H9 (cell line): ENCODE data around the gene RAB22A. TPM values are rescaled to one million over a fixed set of nuclear protein-coding genes. Genes with fewer than 3 reads are reported as not detected.

ENCODE experiments used
- DNase-seq: peaks from one replicate; pipeline ENCODE4 v3.0.0-alpha.2; 2017
- H2AFZ ChIP-seq: one replicate; pipeline ENCODE4 v1.6.1; 2013; ENCODE audit warnings: mild to moderate bottlenecking, low read length, control low read depth, moderate library complexity
- H2AK5ac ChIP-seq: 2 replicates; pipeline ENCODE4 v1.6.1; 2013; ENCODE audit warnings: low read length, control low read depth, mixed read lengths; ENCODE audit not compliant: insufficient read length
- H2BK120ac ChIP-seq: one replicate; pipeline ENCODE4 v1.6.1; 2013; ENCODE audit warnings: low read depth, mild to moderate bottlenecking, low read length, control low read depth, inconsistent platforms; ENCODE audit not compliant: poor library complexity, severe bottlenecking
- H2BK12ac ChIP-seq: 2 replicates; pipeline ENCODE4 v1.6.1; 2013; ENCODE audit warnings: low read length, control low read depth, mixed read lengths, low read depth; ENCODE audit not compliant: insufficient read length
- H2BK15ac ChIP-seq: 2 replicates; pipeline ENCODE4 v1.6.1; 2013; ENCODE audit warnings: low read depth, low read length, control low read depth
- H2BK20ac ChIP-seq: one replicate; pipeline ENCODE4 v1.6.1; 2013; ENCODE audit warnings: low read depth, mild to moderate bottlenecking, low read length, control low read depth, inconsistent platforms; ENCODE audit not compliant: poor library complexity, severe bottlenecking
- H2BK5ac ChIP-seq: 2 replicates; pipeline ENCODE4 v1.6.1; 2013; ENCODE audit warnings: low read length, control low read depth, mixed read lengths; ENCODE audit not compliant: insufficient read length
- H3K14ac ChIP-seq: 2 replicates; pipeline ENCODE4 v1.6.1; 2013; ENCODE audit warnings: low read length, control low read depth; ENCODE audit not compliant: insufficient read depth
- H3K18ac ChIP-seq: 2 replicates; pipeline ENCODE4 v1.6.1; 2013; ENCODE audit warnings: low read depth, mild to moderate bottlenecking, mixed read lengths, low read length, control low read depth; ENCODE audit not compliant: insufficient read length
- H3K23ac ChIP-seq: 2 replicates; pipeline ENCODE4 v1.6.1; 2013; ENCODE audit warnings: low read length, control low read depth, mixed read lengths, low read depth; ENCODE audit not compliant: insufficient read length
- H3K23me2 ChIP-seq: 2 replicates; pipeline ENCODE4 v1.6.1; 2013; ENCODE audit warnings: low read depth, mild to moderate bottlenecking, mixed read lengths, low read length, control low read depth; ENCODE audit not compliant: insufficient read length, poor library complexity, severe bottlenecking
- H3K27ac ChIP-seq: 2 replicates; pipeline ENCODE4 v1.5.1; 2013; ENCODE audit warnings: low read length, control low read depth, mixed read lengths, low read depth; ENCODE audit not compliant: insufficient read length
- H3K27me3 ChIP-seq: 2 replicates; pipeline ENCODE4 v1.6.1; 2013; ENCODE audit warnings: low read length, control low read depth, inconsistent platforms; ENCODE audit not compliant: insufficient read depth
- H3K4ac ChIP-seq: 2 replicates; pipeline ENCODE4 v1.6.1; 2013; ENCODE audit warnings: low read depth, mild to moderate bottlenecking, control low read depth, inconsistent platforms, low read length, moderate library complexity
- H3K4me1 ChIP-seq: 2 replicates; pipeline ENCODE4 v1.6.1; 2013; ENCODE audit warnings: low read length, control low read depth, inconsistent platforms; ENCODE audit not compliant: insufficient read depth
- H3K4me2 ChIP-seq: 2 replicates; pipeline ENCODE4 v1.6.1; 2013; ENCODE audit warnings: low read length, control low read depth, mixed read lengths; ENCODE audit not compliant: insufficient read length, insufficient read depth
- H3K56ac ChIP-seq: 2 replicates; pipeline ENCODE4 v1.6.1; 2013; ENCODE audit warnings: low read depth, mild to moderate bottlenecking, mixed read lengths, low read length, control low read depth; ENCODE audit not compliant: insufficient read length
- H3K79me1 ChIP-seq: 2 replicates; pipeline ENCODE4 v1.6.1; 2013; ENCODE audit warnings: low read depth, mild to moderate bottlenecking, moderate library complexity, low read length, control low read depth, inconsistent platforms; ENCODE audit not compliant: insufficient read depth, poor library complexity, severe bottlenecking
- H3K79me2 ChIP-seq: 2 replicates; pipeline ENCODE4 v1.6.1; 2013; ENCODE audit warnings: low read length, control low read depth, inconsistent platforms; ENCODE audit not compliant: insufficient read depth
- H3K9ac ChIP-seq: 2 replicates; pipeline ENCODE4 v1.6.1; 2013; ENCODE audit warnings: low read length, control low read depth, mixed read lengths; ENCODE audit not compliant: insufficient read length; ENCODE audit errors: extremely low read depth
- H3K9me3 ChIP-seq: one replicate; pipeline ENCODE4 v1.6.1; 2013; ENCODE audit warnings: low read depth, low read length, inconsistent platforms; ENCODE audit not compliant: control insufficient read depth
- H3T11ph ChIP-seq: one replicate; pipeline ENCODE4 v1.6.1; 2013; ENCODE audit warnings: mild to moderate bottlenecking, low read length, control low read depth, inconsistent platforms
- H4K20me1 ChIP-seq: one replicate; pipeline ENCODE4 v1.6.1; 2013; ENCODE audit not compliant: control insufficient read depth, insufficient read length, insufficient read depth
- H4K5ac ChIP-seq: 2 replicates; pipeline ENCODE4 v1.6.1; 2013; ENCODE audit warnings: low read depth, mild to moderate bottlenecking, mixed read lengths, low read length, control low read depth; ENCODE audit not compliant: insufficient read length
- H4K8ac ChIP-seq: replicated peaks from 2 replicates; pipeline ENCODE4 v1.6.1; 2013; ENCODE audit warnings: low read length, control low read depth, mixed read lengths, low read depth; ENCODE audit not compliant: insufficient read length
- H4K91ac ChIP-seq: 2 replicates; pipeline ENCODE4 v1.6.1; 2013; ENCODE audit warnings: low read depth, mild to moderate bottlenecking, moderate library complexity, mixed read lengths, low read length, control low read depth; ENCODE audit not compliant: insufficient read length
- H3K27ac Mint-ChIP-seq, 3 experiments: 2 replicates in 2 of 3; 3 replicates in 1 of 3; pipeline ENCODE4 v1.8.0; 2020 to 2021; ENCODE audit warnings: mixed read lengths in 3 of 3, mild to moderate bottlenecking in 1 of 3, moderate library complexity in 1 of 3
- H3K27me3 Mint-ChIP-seq: 2 replicates; pipeline ENCODE4 v1.8.0; 2021; ENCODE audit warnings: low read depth, mild to moderate bottlenecking, moderate library complexity, mixed read lengths
- H3K36me3 Mint-ChIP-seq, 3 experiments: 2 replicates in 2 of 3; 3 replicates in 1 of 3; pipeline ENCODE4 v1.8.0; 2020 to 2021; ENCODE audit warnings: low read depth in 3 of 3, mixed read lengths in 3 of 3; ENCODE audit not compliant: insufficient read depth in 1 of 3
- H3K4me1 Mint-ChIP-seq, 2 experiments: 2 replicates each; pipeline ENCODE4 v1.8.0; 2020; ENCODE audit warnings: mixed read lengths in 2 of 2
- H3K4me3 Mint-ChIP-seq, 2 experiments: 2 replicates in 1 of 2; 3 replicates in 1 of 2; pipeline ENCODE4 v1.8.0; 2020 to 2021; ENCODE audit warnings: mild to moderate bottlenecking in 2 of 2, mixed read lengths in 2 of 2, moderate library complexity in 1 of 2
- H3K9me3 Mint-ChIP-seq, 2 experiments: 2 replicates in 1 of 2; 3 replicates in 1 of 2; pipeline ENCODE4 v1.8.0; 2020; ENCODE audit warnings: mild to moderate bottlenecking in 2 of 2, mixed read lengths in 2 of 2, moderate library complexity in 1 of 2
- WGBS: extraction: QIAGEN DNeasy Blood & Tissue Kit; methylation state at CpG from one replicate; pipeline ENCODE4 v1.1.7; 2013; ENCODE audit warnings: missing lambda C conversion rate, low lambda C conversion rate, mixed read lengths; ENCODE audit not compliant: insufficient read length; ENCODE audit errors: extremely low coverage; 5-methylcytosine and 5-hydroxymethylcytosine counted together
- total RNA-seq: library from RNA; stranded (reverse); gene quantifications from 2 replicates; pipeline ENCODE4 v1.2.1, GENCODE V29; 2021
- TF ChIP-seq, protein P1 (sequence below): fragments of 200-600 bp; sonication (generic); conservative IDR thresholded peaks from 3 replicates; pipeline ENCODE4 v1.8.0; 2021; ENCODE audit warnings: antibody characterized with exemption, mild to moderate bottlenecking

Gene RAB22A
- total RNA-seq, 1 experiment from 2014 or later, result 6.3 TPM

DNA sequence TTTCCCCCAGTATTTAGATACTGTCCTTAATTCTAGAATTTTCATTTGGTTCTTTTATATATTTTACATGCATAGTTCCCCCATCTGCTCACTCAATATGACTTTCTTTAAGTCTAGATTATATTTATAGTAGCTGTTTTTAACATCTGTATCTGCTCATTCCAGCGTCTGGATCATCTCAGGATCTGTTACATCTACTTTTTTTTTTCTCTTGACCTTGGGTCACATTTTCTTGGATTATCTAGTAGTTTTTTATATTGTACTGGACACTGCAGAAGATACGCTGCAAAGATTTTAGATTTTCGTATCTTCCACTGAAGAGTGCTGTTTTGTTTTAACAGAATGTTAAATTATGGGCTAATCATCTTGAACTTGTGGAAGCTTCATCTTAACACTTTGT, 20.7 kb downstream of the RAB22A start:
- Mint-ChIP-seq H3K4me3 (no peak overlapping the region), H3K4me1 (peaks cover 14 to 15% of the 10 kb centered on the region in 2 experiments), H3K9me3 (no peaks in the 10 kb centered on the region), H3K27me3 (no peaks in the 10 kb centered on the region), H3K36me3 (0 out of 7 replicates have a peak, but pooled peaks cover 0 to 1% (median 0%) of the 10 kb centered on the region in 3 experiments), H3K27ac (no peak overlapping the region)
- Histone ChIP-seq H4K5ac (no peak overlapping the region), H2BK20ac (no peak overlapping the region), H3K4ac (no peak overlapping the region), H3K79me1 (peaks cover 5% of the 10 kb centered on the region), H2BK5ac (no peak overlapping the region), H2AFZ (no peak overlapping the region), H2BK15ac (no peak overlapping the region), H3K18ac (no peak overlapping the region), H4K91ac (no peak overlapping the region), H4K20me1 (no peaks in the 10 kb centered on the region), H2BK120ac (no peak overlapping the region), H3K4me2 (no peak overlapping the region), H3K27me3 (no peaks in the 10 kb centered on the region), H3K14ac (no peak overlapping the region), H4K8ac (no peak overlapping the region), H3T11ph (no peak overlapping the region), H3K9me3 (no peaks in the 10 kb centered on the region), H3K23ac (no peak overlapping the region), H3K9ac (no peak overlapping the region), H3K79me2 (peaks cover 3% of the 10 kb centered on the region; the same call in 1 of the 2 replicates), H3K23me2 (no peaks in the 10 kb centered on the region), H3K56ac (no peak overlapping the region), H2AK5ac (no peak overlapping the region), H3K4me1 (no peaks in the 10 kb centered on the region; the same call in 1 of the 2 replicates), H3K27ac (no peak overlapping the region), H2BK12ac (no peak overlapping the region)
- WGBS, result no CpG with 5 or more reads among the region's 3 CpGs
- DNase-seq, result no peak
- TF ChIP-seq, protein P1, sequence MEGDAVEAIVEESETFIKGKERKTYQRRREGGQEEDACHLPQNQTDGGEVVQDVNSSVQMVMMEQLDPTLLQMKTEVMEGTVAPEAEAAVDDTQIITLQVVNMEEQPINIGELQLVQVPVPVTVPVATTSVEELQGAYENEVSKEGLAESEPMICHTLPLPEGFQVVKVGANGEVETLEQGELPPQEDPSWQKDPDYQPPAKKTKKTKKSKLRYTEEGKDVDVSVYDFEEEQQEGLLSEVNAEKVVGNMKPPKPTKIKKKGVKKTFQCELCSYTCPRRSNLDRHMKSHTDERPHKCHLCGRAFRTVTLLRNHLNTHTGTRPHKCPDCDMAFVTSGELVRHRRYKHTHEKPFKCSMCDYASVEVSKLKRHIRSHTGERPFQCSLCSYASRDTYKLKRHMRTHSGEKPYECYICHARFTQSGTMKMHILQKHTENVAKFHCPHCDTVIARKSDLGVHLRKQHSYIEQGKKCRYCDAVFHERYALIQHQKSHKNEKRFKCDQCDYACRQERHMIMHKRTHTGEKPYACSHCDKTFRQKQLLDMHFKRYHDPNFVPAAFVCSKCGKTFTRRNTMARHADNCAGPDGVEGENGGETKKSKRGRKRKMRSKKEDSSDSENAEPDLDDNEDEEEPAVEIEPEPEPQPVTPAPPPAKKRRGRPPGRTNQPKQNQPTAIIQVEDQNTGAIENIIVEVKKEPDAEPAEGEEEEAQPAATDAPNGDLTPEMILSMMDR, result no peak
